ENCODE measurements around the gene SCGB1C1. TPM values are rescaled to one million over a fixed set of nuclear protein-coding genes. Genes with fewer than 3 reads are reported as not detected.
A peak's percentile ranks its signal among the peaks of the same experiment; 100 is the strongest.

SCGB1C1 gene
- total RNA-seq, 2 experiments from 2014 or later, result not detected

DNA sequence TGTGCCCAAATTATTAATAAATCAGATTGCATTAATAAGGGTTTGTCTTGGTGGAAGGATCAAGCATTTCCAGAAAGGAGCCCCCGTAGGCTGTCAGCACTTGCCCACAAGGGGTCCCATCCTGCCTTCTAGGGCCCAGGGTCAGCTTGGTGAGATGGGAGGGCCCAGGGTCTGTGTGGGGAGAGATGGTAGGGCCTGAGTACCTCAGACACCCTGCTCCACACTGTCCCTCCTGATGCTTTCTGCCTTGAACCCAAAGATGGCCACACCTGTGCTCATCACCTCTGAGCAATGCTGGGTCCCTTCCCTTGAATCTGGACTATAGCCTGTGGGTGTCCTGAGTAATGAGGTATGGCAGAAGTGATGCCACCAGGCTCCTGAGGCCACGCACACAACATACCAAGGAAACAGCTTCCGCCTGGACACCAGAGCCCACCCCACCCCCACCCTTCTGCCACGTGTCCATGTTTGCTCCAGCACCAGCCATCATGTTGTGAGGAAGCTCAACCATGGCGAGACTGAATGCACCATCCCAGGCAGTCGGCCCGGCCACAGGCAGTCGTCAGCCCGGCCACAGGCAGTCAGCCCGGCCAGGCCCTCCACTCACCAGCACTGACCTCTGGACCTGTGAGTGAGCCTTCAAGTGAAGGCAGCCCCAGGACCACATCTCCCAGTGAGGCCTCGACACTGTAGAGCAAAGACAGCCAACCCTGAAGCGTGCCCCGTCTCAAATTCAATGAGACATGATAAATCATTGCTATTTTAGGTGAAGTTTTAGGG is 7.5 kb downstream of the SCGB1C1 start:
- Mint-ChIP-seq H3K4me1 (peaks cover 39% of the 10 kb centered on the region), H3K27ac (peak overlapping the region; percentile 2), H3K4me3 (no peak overlapping the region), H3K36me3 (ENCODE audit: low read depth) (peaks cover 10% of the 10 kb centered on the region), H3K9me3 (no peaks in the 10 kb centered on the region), H3K27me3 (no peaks in the 10 kb centered on the region)
- DNase-seq, result peak; percentile 14
- ChIA-PET CTCF (no interaction called here), POLR2A (no interaction called here)

DNA sequence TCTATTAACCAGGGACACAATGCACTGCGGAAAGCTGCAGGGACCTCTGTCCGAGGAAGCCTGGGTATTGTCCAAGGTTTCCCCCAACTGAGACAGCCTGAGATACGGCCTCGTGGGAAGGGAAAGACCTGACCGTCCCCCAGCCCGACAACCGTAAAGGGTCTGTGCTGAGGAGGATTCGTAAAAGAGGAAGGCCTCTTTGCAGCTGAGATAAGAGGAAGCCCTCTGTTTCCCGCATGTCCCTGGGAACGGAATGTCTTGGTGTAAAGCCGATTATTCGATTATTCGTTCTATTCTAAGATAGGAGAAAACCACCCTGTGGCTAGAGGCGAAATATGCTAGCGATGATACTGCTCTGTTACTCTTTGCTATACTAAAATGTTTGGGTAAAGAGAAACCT is 9.1 kb downstream of the SCGB1C1 start:
- CTCF ChIA-PET, result no interaction called here
- peak; percentile 7 for DNase-seq
- H3K9me3 Mint-ChIP-seq, result no peaks in the 10 kb centered on the region

DNA sequence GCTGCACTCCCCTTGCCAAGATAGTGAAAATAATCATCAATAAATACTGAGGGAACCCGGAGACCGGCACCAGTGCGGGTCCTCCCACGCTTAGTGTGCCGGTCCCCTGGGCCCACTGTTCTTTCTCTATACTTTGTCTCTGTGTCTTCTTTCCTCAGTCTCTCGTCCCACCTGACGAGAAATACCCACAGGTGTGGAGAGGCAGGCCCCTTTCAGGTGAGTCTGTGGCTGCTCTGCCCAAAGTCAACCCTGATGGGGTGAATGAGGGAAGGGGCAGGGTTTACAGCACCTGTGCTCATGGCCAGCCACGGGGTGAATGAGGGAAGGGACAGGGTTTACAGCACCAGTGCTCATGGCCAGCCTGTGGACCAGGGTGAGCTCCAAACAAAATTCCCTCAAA is 9.6 kb downstream of the SCGB1C1 start:
- peaks cover 46% of the 10 kb centered on the region for H3K4me1 Mint-ChIP-seq
- H3K9me3 Mint-ChIP-seq, result no peaks in the 10 kb centered on the region
- H3K36me3 Mint-ChIP-seq (ENCODE audit: low read depth), result peaks cover 21% of the 10 kb centered on the region
- no peaks in the 10 kb centered on the region for H3K27me3 Mint-ChIP-seq
- peak; percentile 15 for DNase-seq
- peak overlapping the region; percentile 78 for H3K27ac Mint-ChIP-seq
- H3K4me3 Mint-ChIP-seq, result peak overlapping the region; percentile 15
- CTCF ChIA-PET, result no interaction called here
- POLR2A ChIA-PET, result no interaction called here

More for the DNA sequence above, 9.1 kb downstream of the SCGB1C1 start:
- no peaks in the 10 kb centered on the region for H3K27me3 Mint-ChIP-seq
- H3K4me3 Mint-ChIP-seq, result peak overlapping the region; percentile 15
- POLR2A ChIA-PET, result no interaction called here
- peak overlapping the region; percentile 78 for H3K27ac Mint-ChIP-seq
- peaks cover 17% of the 10 kb centered on the region for H3K36me3 Mint-ChIP-seq (ENCODE audit: low read depth)
- peaks cover 46% of the 10 kb centered on the region for H3K4me1 Mint-ChIP-seq

DNA sequence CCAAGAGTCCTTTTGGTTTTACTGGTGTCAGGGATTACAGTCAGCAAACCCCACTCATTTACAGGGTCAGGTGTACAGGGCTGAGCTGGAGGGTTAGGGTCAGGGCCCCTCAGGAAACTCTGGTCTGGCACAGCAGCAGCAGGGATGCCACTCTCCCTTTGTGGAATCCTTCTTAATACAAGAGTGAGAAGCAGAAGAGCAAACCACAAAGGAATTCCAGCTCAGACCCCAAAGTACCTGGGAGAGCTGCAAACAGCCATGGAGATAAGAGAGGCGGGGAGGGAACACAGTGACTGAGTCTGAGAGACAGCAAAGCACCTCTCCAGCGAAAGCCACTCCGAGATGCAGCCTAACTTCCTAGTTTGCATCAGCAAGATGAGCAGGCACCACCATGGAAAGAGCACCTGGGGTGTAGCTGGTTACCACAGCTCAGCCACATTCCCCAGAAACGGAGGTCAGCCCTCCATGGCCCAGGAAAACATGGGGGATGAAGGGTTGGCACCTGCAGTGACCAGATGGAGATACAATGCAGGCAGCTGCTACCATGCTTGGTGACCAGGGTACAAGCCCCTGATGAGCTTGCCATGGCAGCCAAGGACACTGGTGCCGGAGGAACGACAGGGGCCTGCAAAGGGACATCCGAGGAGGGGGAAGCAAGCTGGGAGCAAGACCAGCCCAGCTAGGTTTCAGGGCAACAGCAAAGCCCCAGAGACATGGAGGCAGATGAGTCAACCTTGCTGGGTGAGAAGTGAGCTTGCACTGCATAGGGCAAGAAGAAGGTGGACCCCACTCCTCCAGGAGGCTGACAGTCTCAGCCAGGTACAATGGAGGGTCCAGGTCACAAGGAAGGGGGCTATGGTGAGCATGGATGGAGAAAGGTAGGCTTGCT is 10.4 kb downstream of the SCGB1C1 start:
- ChIA-PET CTCF (no interaction called here), POLR2A (no interaction called here)
- peaks cover 46% of the 10 kb centered on the region for H3K4me1 Mint-ChIP-seq
- no peaks in the 10 kb centered on the region for H3K9me3 Mint-ChIP-seq
- H3K36me3 Mint-ChIP-seq (ENCODE audit: low read depth), result peaks cover 29% of the 10 kb centered on the region
- peak; percentile 11 for DNase-seq
- H3K27me3 Mint-ChIP-seq, result no peaks in the 10 kb centered on the region
- no peak overlapping the region for H3K27ac Mint-ChIP-seq
- H3K4me3 Mint-ChIP-seq, result no peak overlapping the region

GRCh38 chr11:203945-204586 is 11.2 kb downstream of the SCGB1C1 start:
- ChIA-PET CTCF (no interaction called here), POLR2A (interaction anchor here (1.6 kb wide), 1 partner anchor 33 kb away, joined by 5 read pairs; the partner anchor contains the start of genes PSMD13 and SIRT3)
- no peaks in the 10 kb centered on the region for H3K9me3 Mint-ChIP-seq
- H3K27me3 Mint-ChIP-seq, result no peaks in the 10 kb centered on the region
- DNase-seq, result peak; percentile 13
- H3K36me3 Mint-ChIP-seq (ENCODE audit: low read depth), result peaks cover 32% of the 10 kb centered on the region
- no peak overlapping the region for H3K4me3 Mint-ChIP-seq
- peak overlapping the region; percentile 33 for H3K27ac Mint-ChIP-seq
- peaks cover 47% of the 10 kb centered on the region for H3K4me1 Mint-ChIP-seq

GRCh38 chr11:204587-205109 is 11.8 kb downstream of the SCGB1C1 start:
- Mint-ChIP-seq H3K4me1 (peaks cover 51% of the 10 kb centered on the region), H3K36me3 (ENCODE audit: low read depth) (peaks cover 37% of the 10 kb centered on the region), H3K9me3 (no peaks in the 10 kb centered on the region), H3K4me3 (no peak overlapping the region), H3K27me3 (no peaks in the 10 kb centered on the region), H3K27ac (no peak overlapping the region)
- DNase-seq, result peak; percentile 15
- CTCF ChIA-PET, result no interaction called here
- POLR2A ChIA-PET, result interaction anchor here (1.6 kb wide), 1 partner anchor 32 kb away, joined by 5 read pairs; the partner anchor contains the start of genes PSMD13 and SIRT3

GRCh38 chr11:205221-206001 is 12.5 kb downstream of the SCGB1C1 start:
- POLR2A ChIA-PET, result interaction anchor here (0.6 to 4.4 kb wide), 4 partner anchors 32 to 111 kb away, joined by 3 to 27 read pairs (median 8); partner anchors contain the start of genes PSMD13 and SIRT3
- Mint-ChIP-seq H3K4me3 (peak overlapping the region; percentile 96), H3K4me1 (peaks cover 59% of the 10 kb centered on the region), H3K27me3 (no peaks in the 10 kb centered on the region), H3K9me3 (no peaks in the 10 kb centered on the region), H3K27ac (peak overlapping the region; percentile 95), H3K36me3 (ENCODE audit: low read depth) (peaks cover 44% of the 10 kb centered on the region)
- CTCF ChIA-PET, result no interaction called here
- DNase-seq, result peak; percentile 14

DNA sequence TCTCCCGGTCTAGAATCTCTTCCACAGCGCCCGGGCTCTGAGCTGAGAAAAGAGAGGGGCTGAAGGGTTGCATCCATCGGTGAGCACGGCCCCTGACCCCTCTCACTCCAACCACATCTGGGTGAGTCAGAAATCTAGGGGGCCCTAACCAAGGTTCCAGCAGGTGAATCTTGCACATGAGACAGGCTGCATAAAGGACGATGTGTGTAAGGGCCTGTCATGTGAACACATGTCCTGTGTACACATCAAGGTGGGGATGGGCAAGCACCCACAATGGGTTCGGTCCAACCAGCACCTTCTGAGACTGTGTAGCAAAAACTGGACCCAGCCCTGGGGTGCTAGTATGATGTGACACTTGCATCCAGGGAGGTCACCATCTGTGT is 13.1 kb downstream of the SCGB1C1 start:
- Mint-ChIP-seq H3K4me1 (peaks cover 62% of the 10 kb centered on the region), H3K27me3 (no peaks in the 10 kb centered on the region), H3K9me3 (no peaks in the 10 kb centered on the region), H3K4me3 (peak overlapping the region; percentile 96), H3K36me3 (ENCODE audit: low read depth) (peaks cover 48% of the 10 kb centered on the region), H3K27ac (peak overlapping the region; percentile 95)
- POLR2A ChIA-PET, result interaction anchor here (0.6 to 4.4 kb wide), 14 partner anchors 9 to 370 kb away, joined by 3 to 51 read pairs (median 13); partner anchors contain the start of genes PHRF1, PSMD13, PTDSS2 and RNH1
- DNase-seq, result peak; percentile 15
- CTCF ChIA-PET, result interaction anchor here (1.5 to 2.5 kb wide), 3 partner anchors 111 to 313 kb away, joined by 4 to 7 read pairs (median 6); no protein-coding TSS in a partner anchor

- peaks cover 62% of the 10 kb centered on the region for H3K4me1 Mint-ChIP-seq
- no peaks in the 10 kb centered on the region for H3K27me3 Mint-ChIP-seq
Measured at GRCh38 chr11:206526-207207, 13.8 kb downstream of the SCGB1C1 start.

DNA sequence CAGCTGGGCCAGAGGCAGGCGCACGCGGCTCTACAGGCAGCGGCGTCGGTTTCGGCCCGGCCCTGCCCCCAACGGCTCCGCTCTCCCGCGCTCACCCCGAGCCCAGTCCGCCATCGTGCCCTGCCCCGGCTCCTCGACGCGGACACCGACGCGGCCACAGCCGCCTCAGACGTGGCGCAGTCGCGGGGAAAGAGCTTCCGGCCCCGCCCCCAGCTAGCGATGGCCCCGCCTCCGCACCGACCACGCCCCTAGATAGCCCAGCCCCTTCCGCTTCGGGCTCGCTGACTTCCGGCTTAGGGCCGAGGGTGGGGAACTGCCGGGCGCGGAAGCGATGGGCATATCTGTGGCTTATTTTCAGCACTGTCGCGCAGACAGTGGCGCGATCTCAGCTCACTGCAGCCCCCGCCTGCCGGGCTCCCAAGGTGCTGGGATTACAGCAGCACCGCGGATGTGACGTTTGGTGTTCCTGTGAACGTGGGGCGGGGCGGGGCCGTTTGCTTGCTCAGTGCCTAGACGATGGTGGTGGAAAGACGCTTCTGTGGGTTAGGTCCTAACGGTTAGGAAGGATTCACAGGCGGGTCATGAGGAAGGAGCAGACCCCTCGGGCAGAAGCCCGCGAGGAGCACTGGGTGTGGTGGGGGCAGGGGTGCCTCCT is 14.5 kb downstream of the SCGB1C1 start, which contains the start of the genes BET1L and RIC8A:
BET1L (minus strand) TSS at position 192 of the 655 bp plus-strand sequence; CDS start at position 114, 78 bp downstream.
RIC8A (plus strand) TSS at position 501 of the 655 bp plus-strand sequence. CDS start 1,147 bp downstream, outside the sequence.
- H3K27me3 Mint-ChIP-seq, result no peaks in the 10 kb centered on the region
- peak; percentile 98 for DNase-seq
- ChIA-PET CTCF (interaction anchor here (0.8 to 2.5 kb wide), 13 partner anchors 9 to 312 kb away, joined by 3 to 9 read pairs (median 5); partner anchors contain the start of genes PSMD13, PTDSS2 and RNH1), POLR2A (interaction anchor here (0.8 to 4.4 kb wide), 26 partner anchors 10 to 486 kb away, joined by 3 to 51 read pairs (median 6); partner anchors contain the start of genes HRAS, IFITM2, IFITM5 and PHRF1)
- peak within 1 kb of the TSS; percentile 96 for H3K4me3 Mint-ChIP-seq
- peaks cover 60% of the 10 kb centered on the region for H3K36me3 Mint-ChIP-seq (ENCODE audit: low read depth)
- peaks cover 55% of the 10 kb centered on the region for H3K4me1 Mint-ChIP-seq
- no peaks in the 10 kb centered on the region for H3K9me3 Mint-ChIP-seq
- H3K27ac Mint-ChIP-seq, result peak within 1 kb of the TSS; percentile 100

More at GRCh38 chr11:206526-207207, 13.8 kb downstream of the SCGB1C1 start:
- H3K36me3 Mint-ChIP-seq (ENCODE audit: low read depth), result peaks cover 55% of the 10 kb centered on the region
- H3K9me3 Mint-ChIP-seq, result no peaks in the 10 kb centered on the region
- H3K4me3 Mint-ChIP-seq, result peak overlapping the region; percentile 96
- DNase-seq, result peak; percentile 36
- POLR2A ChIA-PET, result interaction anchor here (0.6 to 4.4 kb wide), 28 partner anchors 9 to 487 kb away, joined by 3 to 51 read pairs (median 5); partner anchors contain the start of genes HRAS, IFITM2, IFITM5 and PHRF1
- CTCF ChIA-PET, result interaction anchor here (0.8 to 2.5 kb wide), 13 partner anchors 10 to 312 kb away, joined by 3 to 9 read pairs (median 5); partner anchors contain the start of genes PSMD13, PTDSS2 and RNH1
- H3K27ac Mint-ChIP-seq, result peak overlapping the region; percentile 100

All from activated CD4-positive, alpha-beta memory T cell treated with anti-CD3 and anti-CD28 coated beads, Interleukin-2, amount 10 ng/mL, durations not matched to agents 7 days and 5 days (primary cell).